Left lobe of liver (tissue), 2 donors: ENCODE results near the gene YTHDC1. TPM values are rescaled to one million over a fixed set of nuclear protein-coding genes. Genes with fewer than 3 reads are reported as not detected.

Experiments used
- ATAC-seq: fragments of 200-7000 bp; cut with Tn5 transposase; one replicate; pipeline ENCODE4 v1.9.1; 2020; ENCODE audit warnings: mild to moderate bottlenecking, moderate library complexity
- DNase-seq: peaks from one replicate; pipeline ENCODE4 v3.0.0-alpha.2; 2020; ENCODE audit warnings: low spot score
- total RNA-seq: library from RNA; stranded (reverse); gene quantifications from one replicate; pipeline ENCODE4 v1.2.1, GENCODE V29; 2021
- donor health status: DM: no; HTN: no; CAD: no; lungs with moderate emphysema.
- donor health status: DM: no; HTN: yes; CAD: no.

YTHDC1 gene
- total RNA-seq, 1 donor from 2014 or later = 25.2 TPM

GRCh38 chr4:68360231-68360968 is 10.5 kb upstream of the YTHDC1 start:
- no peak for DNase-seq
- no peak for ATAC-seq

DNA sequence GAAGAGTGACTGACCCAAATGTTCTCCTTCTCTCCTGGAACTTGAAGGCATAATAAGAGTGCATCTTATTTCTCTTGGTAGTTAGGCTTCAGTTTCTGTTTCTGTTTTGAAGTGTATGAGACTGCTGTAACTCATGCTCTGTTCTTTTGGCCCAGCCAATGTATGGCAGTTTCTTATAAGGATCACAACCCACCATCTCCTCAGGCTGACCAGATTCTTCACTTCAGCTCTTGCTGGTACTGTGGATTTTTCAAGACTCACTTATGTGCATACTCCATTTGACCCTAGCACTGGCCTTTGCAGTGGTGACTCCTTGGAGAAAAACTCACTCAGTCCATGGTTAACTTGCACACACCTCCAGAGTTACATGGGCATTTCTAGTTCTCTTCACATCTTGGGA is 9.6 kb upstream of the YTHDC1 start:
- ATAC-seq = no peak
- DNase-seq = no peak

- ATAC-seq (no peak), DNase-seq (no peak)
Measured at GRCh38 chr4:68358988-68359387, 9.1 kb upstream of the YTHDC1 start.

DNA sequence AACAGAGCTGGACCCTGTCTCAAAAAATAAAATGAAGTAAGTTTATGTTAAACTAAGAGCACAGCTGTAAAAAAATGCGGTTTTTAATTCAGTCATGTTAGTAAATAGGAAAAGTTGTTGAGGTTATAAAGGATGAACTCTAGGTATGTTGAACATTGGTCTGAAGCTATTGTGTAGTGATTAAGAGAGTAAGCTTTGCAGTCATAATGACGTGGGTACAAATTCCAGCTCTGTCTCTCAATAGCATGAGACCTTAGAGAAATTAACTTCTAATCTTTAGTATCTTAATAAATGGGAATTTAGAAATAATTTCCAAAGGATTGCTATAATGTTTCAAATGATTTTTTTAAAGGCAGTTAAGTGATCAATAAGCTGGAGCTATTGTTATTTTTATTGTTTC is 2.9 kb upstream of the YTHDC1 start:
- no peak for ATAC-seq
- DNase-seq = no peak

GRCh38 chr4:68349279-68349648 is 626 bp downstream of the YTHDC1 start:
- DNase-seq = no peak
- peak; percentile 38 for ATAC-seq

DNA sequence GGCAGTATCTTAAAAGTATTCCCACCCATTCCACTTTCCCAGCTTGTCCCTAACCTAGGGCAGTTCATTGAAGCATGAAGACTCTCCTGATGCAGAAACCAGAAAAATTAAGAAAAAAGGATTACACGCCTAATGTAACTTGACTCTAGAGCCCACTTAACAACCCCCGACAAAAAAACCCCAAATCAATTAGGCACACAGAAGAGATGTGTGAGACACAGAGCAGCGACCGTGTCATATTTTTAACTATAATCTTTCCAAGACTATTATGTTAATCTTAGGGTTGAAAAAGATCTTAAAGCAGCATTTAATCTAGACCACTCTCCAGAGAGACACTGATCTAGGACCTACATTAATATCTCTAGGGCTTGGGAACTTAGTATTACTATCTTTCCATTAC is 1.3 kb downstream of the YTHDC1 start:
- DNase-seq (no peak), ATAC-seq (no peak)

DNA sequence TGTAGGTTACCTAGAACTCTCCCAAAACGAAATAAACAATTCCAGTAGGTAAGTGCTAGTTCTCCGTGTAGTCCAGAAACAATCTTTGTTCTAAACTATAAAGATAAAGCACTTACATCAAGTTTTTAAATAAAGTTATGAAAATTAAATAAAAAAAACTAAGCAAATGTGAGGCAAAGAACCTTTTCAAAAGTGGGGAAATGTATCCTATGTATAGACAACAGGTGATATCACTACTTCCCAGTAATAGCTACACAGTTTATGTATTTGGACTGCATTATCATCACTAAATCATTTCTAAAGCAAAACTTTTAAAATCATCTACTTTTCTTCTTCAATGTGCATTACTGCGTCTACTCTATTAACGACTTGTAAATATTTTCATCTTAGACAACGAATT is 2.0 kb downstream of the YTHDC1 start:
- no peak for DNase-seq
- ATAC-seq = no peak

DNA sequence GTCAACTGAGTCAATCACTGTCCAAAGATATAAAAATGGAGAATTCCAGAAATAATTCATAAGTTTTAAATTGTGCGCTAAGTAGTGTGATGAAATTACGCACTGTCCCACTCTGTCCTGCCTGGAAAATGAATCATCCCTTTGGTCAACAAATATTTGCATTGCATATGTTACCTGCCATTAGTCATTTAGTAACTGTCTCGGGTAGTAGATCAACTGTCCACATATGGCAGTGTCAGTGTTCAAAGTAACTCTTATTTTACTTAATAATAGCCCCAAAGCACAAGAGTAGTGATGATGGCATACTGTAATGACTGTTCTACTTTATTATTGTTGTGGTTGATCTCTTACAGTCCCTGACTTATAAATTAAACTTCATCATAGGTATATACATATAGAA is 3.4 kb downstream of the YTHDC1 start:
- DNase-seq = no peak
- ATAC-seq = no peak

DNA sequence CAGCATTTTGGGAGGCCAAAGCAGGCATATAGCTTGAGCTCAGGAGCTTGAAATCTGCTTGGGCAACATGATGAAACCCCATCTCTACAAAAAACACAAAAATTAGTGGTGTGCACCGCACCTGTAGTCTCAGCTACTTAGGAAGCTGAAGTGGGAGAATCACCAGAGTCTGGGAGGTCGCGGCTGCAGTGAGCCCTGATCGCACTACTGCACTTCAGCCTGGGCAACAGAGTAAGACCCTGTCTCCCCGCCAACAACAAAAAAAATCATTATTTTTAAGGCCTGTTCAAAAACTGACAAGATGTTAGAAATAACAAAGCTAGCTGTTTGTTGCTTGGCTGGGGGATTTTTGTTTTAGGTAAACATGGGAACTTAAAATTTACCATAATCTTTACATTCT is 5.1 kb downstream of the YTHDC1 start:
- no peak for DNase-seq
- no peak for ATAC-seq

DNA sequence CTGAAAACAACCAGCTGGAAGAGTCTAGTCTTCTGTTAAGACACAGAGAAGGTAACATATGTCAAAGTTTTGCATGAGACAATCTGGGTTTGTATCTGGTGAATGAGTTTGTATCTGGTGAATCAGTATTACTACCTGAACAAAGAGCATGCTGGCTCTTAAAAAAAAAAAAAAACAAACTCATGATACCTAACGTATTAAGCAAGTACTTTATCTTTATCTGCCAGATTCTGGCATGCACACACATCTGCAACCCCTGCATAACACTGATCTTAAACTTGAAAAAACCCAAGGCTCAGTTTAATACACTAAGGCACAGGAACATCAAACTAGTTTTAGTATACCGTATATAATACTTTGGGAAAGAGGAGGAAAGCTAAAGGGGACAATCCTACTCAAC is 5.8 kb downstream of the YTHDC1 start:
- ATAC-seq (peak; percentile 57), DNase-seq (no peak)

GRCh38 chr4:68342134-68342533 is 7.8 kb downstream of the YTHDC1 start:
- DNase-seq (no peak), ATAC-seq (peak; percentile 76)

DNA sequence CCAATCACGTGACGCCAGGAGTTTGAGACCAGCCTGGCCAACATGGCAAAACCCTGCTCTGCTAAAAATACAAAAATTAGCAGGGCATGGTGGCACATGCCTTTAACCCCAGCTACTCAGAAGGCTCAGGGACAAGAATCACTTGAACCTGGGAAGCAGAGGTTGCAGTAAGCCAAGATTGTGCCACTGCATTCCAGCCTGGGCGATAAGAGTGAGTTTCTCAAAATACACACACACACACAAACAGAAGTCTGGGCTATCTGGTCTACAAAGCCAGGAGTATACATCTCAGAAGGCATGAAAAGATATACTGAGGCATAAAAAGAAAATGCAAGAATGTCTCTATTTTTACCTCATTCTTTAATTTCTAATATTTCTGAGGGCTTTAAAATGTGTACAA is 11.3 kb downstream of the YTHDC1 start:
- ATAC-seq (peak; percentile 47), DNase-seq (no peak)

DNA sequence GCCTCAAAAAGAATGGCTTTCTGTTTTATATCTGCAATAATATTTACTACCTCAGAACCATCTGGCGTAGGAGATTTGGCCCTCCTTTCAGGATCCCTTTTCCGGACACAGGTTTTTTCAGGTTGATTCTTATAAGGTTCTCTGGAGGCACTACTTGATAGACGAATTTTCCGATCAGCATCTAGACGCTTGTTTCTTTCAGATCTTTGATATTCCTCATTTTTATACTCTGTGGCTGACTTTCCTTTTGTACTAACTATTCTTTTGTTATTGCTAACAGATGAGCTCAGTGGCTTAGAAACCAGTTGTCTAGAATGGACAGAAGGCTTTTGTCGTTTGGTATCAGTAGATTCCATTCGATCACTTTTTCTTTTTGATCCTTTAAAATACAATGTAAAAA is 12.4 kb downstream of the YTHDC1 start:
- no peak for ATAC-seq

DNA sequence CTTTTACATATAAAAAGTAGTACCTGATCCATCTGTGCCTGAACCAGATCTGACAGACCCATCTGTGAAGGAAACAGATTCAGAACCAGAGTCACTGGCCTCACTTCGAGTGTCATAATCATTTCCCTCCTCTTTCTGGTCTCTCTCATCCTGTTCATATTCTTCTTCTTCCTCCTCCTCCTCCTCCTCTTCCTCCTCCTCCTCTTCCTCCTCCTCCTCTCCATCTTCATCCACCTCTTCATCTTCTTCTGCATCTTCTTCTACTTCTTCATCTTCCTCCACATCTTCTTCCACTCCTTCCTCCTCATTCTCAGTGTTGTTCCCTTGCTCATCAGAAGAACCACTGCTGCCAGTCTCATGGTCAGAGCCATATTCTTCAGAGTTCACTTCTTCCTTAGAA is 12.9 kb downstream of the YTHDC1 start:
- DNase-seq (no peak), ATAC-seq (no peak)

More for the DNA sequence above, 12.4 kb downstream of the YTHDC1 start:
- DNase-seq = no peak

- DNase-seq (no peak), ATAC-seq (no peak)
Measured at GRCh38 chr4:68336530-68336929, 13.4 kb downstream of the YTHDC1 start.

DNA sequence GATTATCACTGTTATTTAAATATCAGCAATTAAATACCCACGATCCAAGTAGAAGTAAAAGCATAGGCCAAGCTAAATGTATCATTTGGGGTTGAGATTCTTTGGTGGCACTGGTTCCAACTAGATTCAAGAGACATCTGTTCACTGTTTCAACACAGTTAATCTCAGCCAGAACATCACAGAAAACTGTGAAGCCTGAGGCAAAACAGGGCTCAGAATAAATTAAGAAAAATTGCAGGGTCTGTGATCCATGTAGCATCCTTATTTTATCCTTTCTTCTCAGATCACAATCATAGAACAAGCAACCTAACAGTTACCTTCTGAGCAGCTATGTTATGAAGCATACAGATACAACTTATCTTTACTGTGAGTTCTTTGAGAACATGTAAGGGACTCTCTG is 23.7 kb downstream of the YTHDC1 start:
- ATAC-seq = no peak
- DNase-seq = no peak

DNA sequence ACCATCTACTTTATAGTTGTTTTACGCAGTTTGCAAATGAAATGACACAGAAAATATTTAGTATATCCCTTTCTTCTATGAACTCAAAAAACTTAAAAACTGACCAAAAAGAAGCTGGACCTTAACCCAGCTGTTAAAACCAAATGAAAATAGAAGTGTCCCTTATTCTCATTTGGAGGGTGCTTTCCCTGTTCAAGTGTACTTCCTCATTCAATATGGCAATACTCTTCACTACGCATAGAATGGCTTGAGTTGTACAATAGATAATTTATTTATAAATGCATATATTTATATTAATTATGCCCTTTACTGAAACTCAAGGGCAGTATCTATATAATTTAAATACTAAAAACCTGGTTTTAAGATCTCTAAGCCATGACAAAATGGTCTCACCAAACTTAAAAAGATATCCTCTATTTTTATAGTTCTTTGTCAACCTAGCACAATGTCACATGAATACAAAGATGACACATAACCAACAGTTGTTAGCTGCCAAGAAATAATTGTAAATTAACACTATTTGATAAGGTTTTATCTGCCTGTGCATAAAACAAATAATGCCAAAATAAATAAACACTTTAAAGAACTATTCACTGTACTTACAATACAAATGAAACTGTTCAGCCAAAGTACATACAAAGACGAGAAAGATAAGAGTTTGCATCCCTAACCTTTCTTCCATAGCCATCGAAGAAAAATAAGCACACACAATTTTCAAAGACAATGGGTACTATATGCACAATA is 25.2 kb downstream of the YTHDC1 start:
- no peak for ATAC-seq

DNA sequence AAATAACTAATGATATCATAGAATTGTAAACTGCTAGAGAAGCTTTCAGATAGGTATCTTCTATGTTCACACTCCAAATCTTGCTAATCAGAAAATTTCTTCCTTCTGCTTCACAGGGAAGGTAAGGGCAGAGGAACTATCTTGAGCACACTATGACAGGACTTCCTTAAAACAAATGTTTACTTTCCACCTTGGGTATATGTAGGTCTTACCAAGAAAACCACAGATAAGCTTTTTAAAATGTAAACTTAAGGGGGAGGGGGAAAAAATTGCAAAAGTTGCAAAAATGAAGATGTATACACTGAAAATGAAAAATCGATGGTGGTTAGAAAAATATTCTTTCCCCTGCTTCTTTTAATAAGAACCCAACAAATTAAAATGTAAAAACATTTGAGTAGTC is 30.9 kb downstream of the YTHDC1 start:
- ATAC-seq (no peak), DNase-seq (no peak)

More for the DNA sequence above, 25.2 kb downstream of the YTHDC1 start:
- DNase-seq = no peak

DNA sequence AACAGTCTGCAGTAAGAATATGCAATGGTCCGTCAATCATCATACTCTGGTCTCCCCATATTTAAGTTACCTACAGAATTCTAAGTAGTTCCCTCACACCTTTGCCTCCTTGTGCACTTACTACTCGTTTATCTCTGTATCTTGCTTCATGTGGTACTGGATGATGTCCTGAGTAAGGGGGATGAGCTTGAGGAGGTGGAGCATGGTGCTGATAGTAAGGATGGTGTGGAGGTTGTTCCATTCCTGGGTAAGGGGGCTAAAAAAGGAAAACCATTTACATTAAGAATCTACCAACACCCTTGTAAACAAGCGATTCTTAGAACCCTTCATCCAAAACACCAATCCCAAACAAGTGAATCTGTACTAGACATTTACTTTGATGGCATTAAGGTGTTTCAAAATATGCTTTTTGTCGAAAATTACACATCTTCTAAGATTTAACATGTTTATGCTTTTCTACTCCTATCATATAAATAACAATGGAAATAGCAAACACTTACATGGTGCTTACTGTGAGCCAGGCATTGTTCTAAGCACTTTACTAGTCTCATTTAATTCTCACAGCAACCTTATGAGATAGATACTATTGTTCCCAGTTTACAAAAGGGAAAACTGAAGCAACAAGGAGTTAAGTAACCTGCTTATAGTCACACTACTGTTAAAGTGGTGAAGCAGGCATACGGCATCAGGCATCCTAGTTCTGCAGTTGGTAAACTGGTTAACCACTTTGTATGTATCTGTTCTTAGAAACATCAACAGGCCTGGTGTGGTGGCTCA is 33.5 kb downstream of the YTHDC1 start:
- DNase-seq (no peak), ATAC-seq (no peak)

GRCh38 chr4:68310651-68311247 is 39.1 kb downstream of the YTHDC1 start:
- ATAC-seq (no peak), DNase-seq (no peak)

DNA sequence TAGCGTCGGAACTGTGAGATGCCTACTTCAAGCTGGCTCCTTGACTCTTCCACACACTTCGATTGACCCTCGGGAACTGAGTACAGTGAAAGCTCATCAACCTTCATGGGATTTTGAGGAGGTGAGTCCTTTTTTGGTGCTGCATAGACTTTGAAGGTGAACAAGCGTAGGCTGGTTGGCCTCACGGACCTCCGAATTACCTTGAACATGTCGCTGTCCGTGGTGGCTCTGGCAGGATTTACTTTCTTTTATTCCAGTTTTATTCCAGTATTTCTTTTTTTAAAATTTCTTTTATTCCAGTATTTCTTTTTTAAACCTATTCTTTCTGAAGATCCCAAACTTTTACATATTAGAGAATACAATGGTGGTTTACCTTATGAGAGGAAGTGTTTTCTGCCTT is 45.2 kb downstream of the YTHDC1 start:
- DNase-seq (no peak), ATAC-seq (no peak)
